Measurements from ENCODE around the gene KAT6B.
"Not testable (repeated sequence)": the region's sequence is repeated elsewhere in the genome, so short reads cannot be mapped to it uniquely, and the experiment has no call there.

The KAT6B gene

DNA sequence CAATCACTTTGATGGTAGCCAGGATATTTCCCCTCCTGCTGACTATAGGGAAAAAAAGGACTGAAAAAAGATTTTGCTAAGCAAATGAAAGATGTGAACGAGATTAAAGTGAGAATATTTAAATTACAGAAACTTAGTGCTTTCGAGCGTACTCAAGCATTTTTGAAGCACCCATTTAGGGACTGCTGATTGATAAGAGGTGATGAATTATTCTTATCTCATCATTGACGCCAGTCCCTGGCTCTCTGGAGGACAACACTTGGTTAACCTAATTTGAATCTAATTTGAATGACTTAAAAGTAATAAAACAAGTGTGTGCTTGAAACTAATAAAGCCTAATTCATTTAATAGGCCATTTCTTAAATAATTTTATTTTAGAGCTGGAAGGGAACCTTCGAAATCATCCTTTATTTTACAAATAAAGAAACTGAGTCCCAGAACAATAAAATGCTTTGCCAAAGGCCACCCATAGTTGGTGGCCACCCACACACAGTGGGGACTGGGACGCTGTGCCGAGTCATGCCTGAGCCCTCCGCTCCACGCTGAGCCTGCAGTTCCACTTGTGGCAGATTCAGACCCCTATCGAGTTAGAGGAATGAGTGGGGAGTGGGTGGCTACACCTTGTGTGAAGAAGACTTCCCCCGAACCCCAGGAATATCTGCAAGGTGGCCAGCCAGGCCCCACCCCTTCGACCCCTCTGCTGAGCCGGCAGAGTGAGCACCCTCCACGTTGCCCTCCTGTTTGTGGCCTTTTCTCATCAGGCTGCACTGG lies 223.9 kb downstream of the KAT6B start:
- H3K4me3 ChIP-seq (ENCODE audit: low read depth, low read length): no peak overlapping the region
- no peak for TF ChIP-seq CTCF (IDR thresholded peaks at IDR 0.05; ENCODE audit: borderline replicate concordance, insufficient read depth, low read depth, low read length)

GRCh38 chr10:75051308-75051707 lies 224.9 kb downstream of the KAT6B start:
- TF ChIP-seq CTCF (IDR thresholded peaks at IDR 0.05; ENCODE audit: borderline replicate concordance, insufficient read depth, low read depth, low read length): no peak
- H3K4me3 ChIP-seq (ENCODE audit: low read depth, low read length): no peak overlapping the region

DNA sequence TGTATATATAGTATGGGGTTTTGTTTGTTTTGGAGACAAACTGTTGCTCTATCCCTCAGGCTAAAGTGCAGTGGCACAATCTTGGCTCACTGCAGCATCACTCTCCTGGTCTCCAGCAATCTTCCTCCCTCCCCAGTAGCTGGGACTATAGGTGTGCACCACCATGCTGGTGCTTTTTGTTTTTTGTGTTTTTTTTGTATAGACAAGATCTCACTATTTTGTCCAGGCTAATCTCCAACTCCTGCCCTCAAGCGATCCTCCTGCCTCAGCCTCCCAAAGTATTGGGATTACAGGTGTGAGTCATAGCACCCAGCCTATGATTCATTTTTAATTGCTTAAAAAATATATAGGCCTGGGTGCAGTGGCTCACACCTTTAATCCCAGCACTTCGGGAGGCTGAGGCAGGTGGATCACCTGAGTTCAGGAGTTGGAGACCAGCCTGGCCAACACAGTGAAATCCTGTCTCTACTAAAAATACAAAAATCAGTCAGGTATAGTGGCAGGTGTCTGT lies 229.6 kb downstream of the KAT6B start:
- not testable (repeated sequence) for H3K4me3 ChIP-seq (ENCODE audit: low read depth, low read length)

- no peak overlapping the region for H3K4me3 ChIP-seq (ENCODE audit: low read depth, low read length)
- TF ChIP-seq CTCF (IDR thresholded peaks at IDR 0.05; ENCODE audit: borderline replicate concordance, insufficient read depth, low read depth, low read length): no peak
Observed at GRCh38 chr10:75057680-75058079, 231.3 kb downstream of the KAT6B start.

GRCh38 chr10:75058161-75058560 lies 231.8 kb downstream of the KAT6B start:
- no peak overlapping the region for H3K4me3 ChIP-seq (ENCODE audit: low read depth, low read length)
- TF ChIP-seq CTCF (IDR thresholded peaks at IDR 0.05; ENCODE audit: borderline replicate concordance, insufficient read depth, low read depth, low read length): no peak

- TF ChIP-seq CTCF (IDR thresholded peaks at IDR 0.05; ENCODE audit: borderline replicate concordance, insufficient read depth, low read depth, low read length): no peak
- H3K4me3 ChIP-seq (ENCODE audit: low read depth, low read length): no peak overlapping the region
Observed at GRCh38 chr10:75061709-75062505, 235.5 kb downstream of the KAT6B start.

- no peak for TF ChIP-seq CTCF (IDR thresholded peaks at IDR 0.05; ENCODE audit: borderline replicate concordance, insufficient read depth, low read depth, low read length)
- no peak overlapping the region for H3K4me3 ChIP-seq (ENCODE audit: low read depth, low read length)
Observed at GRCh38 chr10:75062506-75063299, 236.3 kb downstream of the KAT6B start.

All from GM12875 (cell line).